Kidney (tissue), 14 donors: ENCODE data around the gene ALK. TPM values are rescaled to one million over a fixed set of nuclear protein-coding genes. Genes with fewer than 3 reads are reported as not detected.

Source experiments
- DNase-seq, 5 donors: peaks; one replicate each; pipeline ENCODE4 v3.0.0-alpha.2; 2013 to 2020
- FAIRE-seq: peaks from 2 replicates; lab custom pipeline; 2012; peaks lifted over from hg19 to GRCh38; lab: Jason Lieb, UNC
- H3K27ac ChIP-seq, 2 donors: one replicate each; pipeline ENCODE4 v1.7.0; 2013; ENCODE audit warnings: low read depth in 2 of 2, low read length in 2 of 2, inconsistent platforms in 1 of 2
- H3K27me3 ChIP-seq: one replicate; pipeline ENCODE4 v1.7.1; 2013; ENCODE audit warnings: low read length, inconsistent platforms; ENCODE audit not compliant: control insufficient read depth, insufficient read depth
- H3K36me3 ChIP-seq, 3 donors: one replicate each; pipeline versions ENCODE4 v1.7.0 to v1.7.1; 2013; ENCODE audit warnings: low read length in 3 of 3, control low read depth in 1 of 3, inconsistent platforms in 1 of 3; ENCODE audit not compliant: insufficient read depth in 3 of 3, control insufficient read depth in 2 of 3
- H3K4me1 ChIP-seq, 3 donors: one replicate each; pipeline versions ENCODE4 v1.7.0 to v1.7.1; 2013; ENCODE audit warnings: low read length in 3 of 3, inconsistent platforms in 1 of 3, low read depth in 1 of 3; ENCODE audit not compliant: control insufficient read depth in 2 of 3, insufficient read depth in 2 of 3
- H3K4me3 ChIP-seq, 3 donors: one replicate each; pipeline versions ENCODE4 v1.7.0 to v1.8.1; 2013; ENCODE audit warnings: low read length in 3 of 3, control low read depth in 1 of 3, inconsistent platforms in 1 of 3
- H3K9ac ChIP-seq, 3 donors: one replicate each; pipeline versions ENCODE4 v1.7.0 to v1.7.1; 2013; ENCODE audit warnings: low read length in 3 of 3, control low read depth in 1 of 3, inconsistent platforms in 1 of 3
- H3K9me3 ChIP-seq, 3 donors: one replicate each; pipeline versions ENCODE4 v1.7.0 to v1.7.1; 2013; ENCODE audit warnings: low read length in 3 of 3, control low read depth in 1 of 3, inconsistent platforms in 1 of 3; ENCODE audit not compliant: control insufficient read depth in 2 of 3, insufficient read depth in 1 of 3
- CTCF ChIP-seq: IDR thresholded peaks from 3 replicates; pipeline ENCODE4 v1.5.1; 2012; ENCODE audit warnings: mild to moderate bottlenecking, moderate library complexity, borderline replicate concordance; ENCODE audit not compliant: insufficient read depth; ENCODE audit errors: extremely low read depth
- intact Hi-C: fragments of 100-400 bp; cut with DNase I; formaldehyde crosslinking; loops from one replicate; pipeline ENCODE4 v1.11.1; 2022
- polyA plus RNA-seq: library from polyadenylated mRNA; stranded (reverse); fragments of 350-450 nt; fragmentation: Illumina TruSeq; extraction: RNeasy Lipid Tissue Mini Kit (QIAGEN cat#74804); gene quantifications from one replicate; pipeline ENCODE4 v1.2.3, GENCODE V29; 2014; ENCODE audit warnings: low read depth, low replicate concordance; ENCODE audit not compliant: insufficient read depth
- total RNA-seq: library from RNA; stranded (reverse); fragmentation: NEBNext Ultra II Directional; extraction: Animal tissue kit (Norgen Biotek cat#: 25700); gene quantifications from one replicate; pipeline ENCODE4 v1.2.1, GENCODE V29; 2021
- donor health status: control.
- donor health status: control.
- donor health status: control.
- donor health status: control.
- donor health status: control.
- donor health status: DM: yes; HTN: yes; CAD: no.
- donor health status: Normal renal cell carcinoma (clear cell type).

The ALK gene
- total and polyA plus RNA-seq, 2 donors from 2014 or later, result 0.13 TPM; not detected in 1

GRCh38 chr2:29575370-29575890 is 346.0 kb downstream of the ALK start:
- no peaks in the 10 kb centered on the region for H3K9me3 ChIP-seq
- no peak for FAIRE-seq

GRCh38 chr2:29573612-29574011 is 347.8 kb downstream of the ALK start:
- no peaks in the 10 kb centered on the region for H3K4me1 ChIP-seq
- no peak overlapping the region for H3K9ac ChIP-seq
- no peaks in the 10 kb centered on the region for H3K36me3 ChIP-seq
- FAIRE-seq (no peak), DNase-seq (no peak)
- no peak overlapping the region for H3K27ac ChIP-seq
- TF ChIP-seq CTCF, result no peak
- intact Hi-C loops, result no loop called here
- H3K9me3 ChIP-seq, result no peaks in the 10 kb centered on the region
- no peaks in the 10 kb centered on the region for H3K27me3 ChIP-seq
- H3K4me3 ChIP-seq, result no peak overlapping the region

More at GRCh38 chr2:29575370-29575890, 346.0 kb downstream of the ALK start:
- Histone ChIP-seq H3K4me1 (no peaks in the 10 kb centered on the region), H3K9ac (no peak overlapping the region), H3K36me3 (no peaks in the 10 kb centered on the region), H3K27me3 (no peaks in the 10 kb centered on the region), H3K4me3 (no peak overlapping the region), H3K27ac (no peak overlapping the region)
- intact Hi-C loops, result no loop called here
- DNase-seq, result no peak
- no peak for TF ChIP-seq CTCF

- DNase-seq (no peak), FAIRE-seq (no peak)
- no peak overlapping the region for H3K9ac ChIP-seq
- no peak overlapping the region for H3K4me3 ChIP-seq
- H3K27ac ChIP-seq, result no peak overlapping the region
- no peaks in the 10 kb centered on the region for H3K9me3 ChIP-seq
- intact Hi-C loops, result no loop called here
- H3K27me3 ChIP-seq, result no peaks in the 10 kb centered on the region
- TF ChIP-seq CTCF, result no peak
- H3K36me3 ChIP-seq, result no peaks in the 10 kb centered on the region
- no peaks in the 10 kb centered on the region for H3K4me1 ChIP-seq
Observed at GRCh38 chr2:29573147-29573546, 348.2 kb downstream of the ALK start.

- Histone ChIP-seq H3K36me3 (no peaks in the 10 kb centered on the region), H3K9ac (no peak overlapping the region), H3K4me1 (no peaks in the 10 kb centered on the region), H3K4me3 (no peak overlapping the region), H3K27ac (no peak overlapping the region), H3K27me3 (no peaks in the 10 kb centered on the region), H3K9me3 (no peaks in the 10 kb centered on the region)
- FAIRE-seq (no peak), DNase-seq (no peak)
- intact Hi-C loops, result no loop called here
- no peak for TF ChIP-seq CTCF
Observed at GRCh38 chr2:29570539-29570938, 350.8 kb downstream of the ALK start.
